ENCODE data around the gene SFMBT2.
"Not testable (repeated sequence)": the region's sequence is repeated elsewhere in the genome, so short reads cannot be mapped to it uniquely, and the experiment has no call there.

DNA sequence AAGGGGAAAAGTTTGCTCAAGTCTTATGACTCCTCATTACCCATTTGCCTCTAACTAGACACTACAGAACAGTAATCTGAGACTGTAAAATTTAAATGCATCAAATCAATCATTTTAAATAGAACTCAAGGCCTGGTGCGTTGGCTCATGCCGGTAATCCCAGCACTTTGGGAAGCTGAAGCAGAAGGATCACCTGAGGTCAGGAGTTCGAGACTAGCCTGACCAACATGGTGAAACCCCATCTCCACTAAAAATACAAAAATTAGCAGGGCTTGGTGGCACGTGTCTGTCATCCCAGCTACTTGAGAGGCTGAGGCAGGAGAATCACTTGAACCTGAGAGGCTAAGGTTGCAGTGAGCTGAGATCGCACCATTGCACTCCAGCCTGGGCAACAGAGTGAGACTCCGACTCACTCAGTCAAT, 20.1 kb downstream of the SFMBT2 start:
- TF ChIP-seq POLR2A (IDR thresholded peaks at IDR 0.05): not testable (repeated sequence)
- TF ChIP-seq, protein P1, sequence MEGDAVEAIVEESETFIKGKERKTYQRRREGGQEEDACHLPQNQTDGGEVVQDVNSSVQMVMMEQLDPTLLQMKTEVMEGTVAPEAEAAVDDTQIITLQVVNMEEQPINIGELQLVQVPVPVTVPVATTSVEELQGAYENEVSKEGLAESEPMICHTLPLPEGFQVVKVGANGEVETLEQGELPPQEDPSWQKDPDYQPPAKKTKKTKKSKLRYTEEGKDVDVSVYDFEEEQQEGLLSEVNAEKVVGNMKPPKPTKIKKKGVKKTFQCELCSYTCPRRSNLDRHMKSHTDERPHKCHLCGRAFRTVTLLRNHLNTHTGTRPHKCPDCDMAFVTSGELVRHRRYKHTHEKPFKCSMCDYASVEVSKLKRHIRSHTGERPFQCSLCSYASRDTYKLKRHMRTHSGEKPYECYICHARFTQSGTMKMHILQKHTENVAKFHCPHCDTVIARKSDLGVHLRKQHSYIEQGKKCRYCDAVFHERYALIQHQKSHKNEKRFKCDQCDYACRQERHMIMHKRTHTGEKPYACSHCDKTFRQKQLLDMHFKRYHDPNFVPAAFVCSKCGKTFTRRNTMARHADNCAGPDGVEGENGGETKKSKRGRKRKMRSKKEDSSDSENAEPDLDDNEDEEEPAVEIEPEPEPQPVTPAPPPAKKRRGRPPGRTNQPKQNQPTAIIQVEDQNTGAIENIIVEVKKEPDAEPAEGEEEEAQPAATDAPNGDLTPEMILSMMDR (IDR thresholded peaks at IDR 0.05): not testable (repeated sequence)
